Dendritic cell treated with granulocyte-macrophage colony-stimulating factor and Interleukin-4, amounts not matched to agents 40 ng/mL and 50 ng/mL, for 4 days (primary cell): ENCODE data around the gene PKP3.

Experiments used
- H3K27ac Mint-ChIP-seq: one replicate; pipeline ENCODE4 v1.8.0; 2022; ENCODE audit warnings: mild to moderate bottlenecking, mixed read lengths
- H3K27me3 Mint-ChIP-seq: one replicate; pipeline ENCODE4 v1.8.0; 2022; ENCODE audit warnings: mild to moderate bottlenecking, mixed read lengths
- H3K36me3 Mint-ChIP-seq: one replicate; pipeline ENCODE4 v1.8.0; 2022; ENCODE audit warnings: low read depth, mixed read lengths
- H3K4me1 Mint-ChIP-seq: one replicate; pipeline ENCODE4 v1.8.0; 2022; ENCODE audit warnings: low read depth, mixed read lengths
- H3K4me3 Mint-ChIP-seq: one replicate; pipeline ENCODE4 v1.8.0; 2022; ENCODE audit warnings: mild to moderate bottlenecking, moderate library complexity, mixed read lengths
- H3K9me3 Mint-ChIP-seq: one replicate; pipeline ENCODE4 v1.8.0; 2022; ENCODE audit warnings: mixed read lengths
- intact Hi-C: fragments of 100-400 bp; cut with micrococcal nuclease; formaldehyde crosslinking; loops from one replicate; pipeline ENCODE4 v1.15.0; 2022

PKP3 gene

DNA sequence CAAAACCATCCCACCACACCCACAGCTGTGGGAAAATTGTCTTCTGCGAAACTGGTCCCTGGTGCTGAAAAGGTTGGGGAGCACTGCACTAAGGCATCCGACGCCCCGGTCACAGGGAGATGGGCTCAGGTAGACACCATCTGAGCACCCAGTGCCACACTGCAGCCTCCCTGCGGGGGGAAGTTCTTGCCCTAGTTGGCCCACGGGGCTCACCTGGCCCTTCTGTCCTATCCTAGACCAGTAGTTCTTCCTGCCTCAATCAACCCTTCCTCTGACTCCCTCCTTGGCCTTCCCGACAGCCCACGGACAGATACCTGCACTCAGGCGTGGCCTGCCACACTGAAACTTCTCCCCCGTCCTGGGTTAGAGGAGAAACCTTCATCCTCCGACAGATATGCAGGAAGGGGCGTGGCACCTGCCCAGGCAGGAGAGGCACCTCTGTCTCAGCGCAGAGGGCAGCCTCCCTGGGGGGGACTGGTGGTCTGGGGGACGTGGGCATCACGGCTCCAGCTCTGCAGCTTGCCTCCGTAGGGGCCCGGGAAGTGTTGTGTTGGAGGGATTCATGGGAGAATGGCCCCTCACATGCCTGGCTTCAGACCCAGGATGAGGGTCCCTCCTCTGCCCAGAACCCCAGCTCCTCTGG is 43.3 kb downstream of the PKP3 start:
- Mint-ChIP-seq H3K4me1 (no peaks in the 10 kb centered on the region), H3K27me3 (peaks cover 38% of the 10 kb centered on the region), H3K36me3 (no peaks in the 10 kb centered on the region), H3K9me3 (no peaks in the 10 kb centered on the region), H3K4me3 (no peak overlapping the region), H3K27ac (no peak overlapping the region)
- intact Hi-C loops: no loop called here

DNA sequence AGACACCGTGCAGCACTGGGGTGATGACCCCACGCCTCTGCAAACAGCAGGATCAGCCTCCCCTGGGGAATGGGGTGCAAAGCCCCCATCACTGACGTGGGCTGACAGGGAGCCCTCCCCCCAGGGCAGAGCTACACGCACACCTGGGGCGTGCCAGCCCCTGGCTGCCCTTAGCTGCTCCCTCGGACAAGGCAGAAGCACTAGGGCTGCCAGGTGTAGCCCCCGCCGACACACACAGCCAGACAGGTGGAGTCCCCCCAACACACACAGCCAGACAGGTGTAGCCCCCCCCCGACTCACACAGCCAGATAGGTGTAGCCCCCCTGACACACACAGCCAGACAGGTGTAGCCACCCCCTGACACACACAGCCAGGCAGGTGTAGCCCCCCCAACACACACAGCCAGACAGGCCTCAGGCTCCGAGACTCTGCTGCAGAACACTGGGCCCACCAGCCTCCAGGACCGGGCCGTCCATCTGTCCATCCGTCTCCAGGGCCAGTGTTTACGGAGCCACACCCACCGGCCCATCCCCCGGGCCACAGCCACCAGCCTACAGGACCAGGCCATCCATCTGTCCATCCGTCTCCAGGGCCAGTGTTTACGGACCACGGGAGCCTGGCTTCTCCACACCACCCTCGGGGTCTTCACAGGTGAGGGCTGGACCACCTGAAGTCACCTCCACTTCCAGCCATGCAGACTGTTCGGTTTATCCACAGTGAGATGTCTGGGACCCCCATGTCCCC is 44.3 kb downstream of the PKP3 start:
- no peaks in the 10 kb centered on the region for H3K36me3 Mint-ChIP-seq
- intact Hi-C loops: no loop called here
- H3K4me1 Mint-ChIP-seq: no peaks in the 10 kb centered on the region
- H3K4me3 Mint-ChIP-seq: no peak overlapping the region
- H3K27ac Mint-ChIP-seq: no peak overlapping the region
- H3K9me3 Mint-ChIP-seq: no peaks in the 10 kb centered on the region
- H3K27me3 Mint-ChIP-seq: peaks cover 47% of the 10 kb centered on the region

- no peak overlapping the region for H3K4me3 Mint-ChIP-seq
- intact Hi-C loops: no loop called here
These were observed 45.5 kb downstream of the PKP3 start for GRCh38 chr11:439315-440064.

GRCh38 chr11:440065-441042 is 46.3 kb downstream of the PKP3 start:
- H3K27me3 Mint-ChIP-seq: peaks cover 58% of the 10 kb centered on the region
- H3K4me3 Mint-ChIP-seq: no peak overlapping the region
- intact Hi-C loops: no loop called here
- no peaks in the 10 kb centered on the region for H3K9me3 Mint-ChIP-seq
- no peaks in the 10 kb centered on the region for H3K36me3 Mint-ChIP-seq
- H3K27ac Mint-ChIP-seq: peak overlapping the region; percentile 31
- peaks cover 12% of the 10 kb centered on the region for H3K4me1 Mint-ChIP-seq

More at GRCh38 chr11:439315-440064, 45.5 kb downstream of the PKP3 start:
- Mint-ChIP-seq H3K9me3 (no peaks in the 10 kb centered on the region), H3K36me3 (no peaks in the 10 kb centered on the region), H3K27ac (no peak overlapping the region), H3K27me3 (peaks cover 58% of the 10 kb centered on the region), H3K4me1 (peaks cover 12% of the 10 kb centered on the region)

DNA sequence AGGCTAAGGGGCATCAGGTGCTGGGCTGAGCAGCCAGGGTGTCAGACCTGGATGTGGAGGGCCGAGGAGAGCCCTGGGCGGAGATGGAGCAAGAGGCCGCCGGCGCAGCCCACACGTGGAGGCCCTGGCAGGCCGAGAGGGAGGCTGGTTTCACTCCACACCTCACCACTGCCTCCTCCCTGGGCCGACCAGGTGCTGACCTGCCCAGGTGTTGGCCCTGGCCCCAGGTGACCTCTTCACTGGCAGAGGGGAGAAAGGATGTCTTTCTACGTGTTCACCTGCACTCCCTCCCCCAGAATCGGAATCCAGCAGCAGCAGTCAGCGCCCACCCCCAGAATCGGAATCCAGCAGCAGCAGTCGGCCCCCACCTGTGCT is 47.0 kb downstream of the PKP3 start:
- H3K4me1 Mint-ChIP-seq: peaks cover 12% of the 10 kb centered on the region
- peaks cover 62% of the 10 kb centered on the region for H3K27me3 Mint-ChIP-seq
- no peaks in the 10 kb centered on the region for H3K9me3 Mint-ChIP-seq
- no peaks in the 10 kb centered on the region for H3K36me3 Mint-ChIP-seq
- H3K4me3 Mint-ChIP-seq: no peak overlapping the region
- H3K27ac Mint-ChIP-seq: peak overlapping the region; percentile 31
- intact Hi-C loops: no loop called here

DNA sequence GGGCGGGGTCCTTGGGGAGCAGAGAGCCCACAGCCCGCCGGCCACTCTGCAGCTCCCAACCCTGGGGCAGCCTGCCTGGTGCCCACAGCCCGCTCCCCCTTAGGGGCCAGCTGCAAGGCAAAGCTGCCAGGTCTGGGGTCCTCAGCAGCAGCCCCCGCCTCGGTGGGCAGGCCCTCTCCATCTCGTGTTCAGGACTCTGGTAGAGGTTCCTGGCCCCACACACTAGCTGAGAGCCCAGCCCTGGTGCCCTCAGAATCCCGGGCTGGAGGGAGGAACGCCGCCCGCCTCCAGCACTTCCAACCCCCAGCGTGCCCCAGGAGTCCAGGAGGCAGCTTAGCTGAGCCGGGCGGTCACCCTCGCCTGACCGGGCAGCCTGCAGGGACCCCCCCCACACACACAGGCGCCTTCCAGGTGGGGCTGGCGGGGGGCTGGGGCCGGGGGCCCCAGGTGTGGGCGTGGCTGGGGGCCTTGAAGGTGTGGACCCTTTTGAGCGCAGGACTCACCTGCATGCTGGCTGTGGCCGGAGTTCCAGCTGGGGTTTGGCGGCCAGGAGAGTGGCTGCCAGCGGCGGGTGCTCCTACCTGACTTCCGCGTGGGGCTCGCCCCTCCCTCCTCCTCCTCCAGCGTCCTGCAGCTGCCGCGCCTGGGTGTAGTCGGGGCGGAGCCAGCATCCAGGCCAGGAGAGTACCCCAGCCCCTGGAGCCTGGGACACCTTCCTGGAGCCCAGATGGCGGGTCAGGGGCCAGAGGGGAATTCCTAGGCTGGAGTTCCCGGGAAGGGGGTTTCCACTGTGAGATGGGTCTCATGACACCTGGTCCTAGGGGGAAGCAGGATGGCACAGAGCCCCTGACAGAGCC is 47.6 kb downstream of the PKP3 start, which contains the start of gene ANO9:
Gene ANO9, minus strand, starts transcription at position 594 of the 857 bp plus-strand sequence. Its CDS starts 85 bp downstream, at position 509.
- peak within 1 kb of the TSS; percentile 31 for H3K27ac Mint-ChIP-seq
- intact Hi-C loops: no loop called here

GRCh38 chr11:442611-443081 is 48.6 kb downstream of the PKP3 start:
- Mint-ChIP-seq H3K9me3 (no peaks in the 10 kb centered on the region), H3K27me3 (peaks cover 60% of the 10 kb centered on the region)

More for the DNA sequence above, 47.6 kb downstream of the PKP3 start, which contains the start of gene ANO9:
- Mint-ChIP-seq H3K27me3 (peaks cover 62% of the 10 kb centered on the region), H3K36me3 (no peaks in the 10 kb centered on the region), H3K4me3 (no peak within 1 kb of the TSS), H3K9me3 (no peaks in the 10 kb centered on the region), H3K4me1 (peaks cover 12% of the 10 kb centered on the region)

DNA sequence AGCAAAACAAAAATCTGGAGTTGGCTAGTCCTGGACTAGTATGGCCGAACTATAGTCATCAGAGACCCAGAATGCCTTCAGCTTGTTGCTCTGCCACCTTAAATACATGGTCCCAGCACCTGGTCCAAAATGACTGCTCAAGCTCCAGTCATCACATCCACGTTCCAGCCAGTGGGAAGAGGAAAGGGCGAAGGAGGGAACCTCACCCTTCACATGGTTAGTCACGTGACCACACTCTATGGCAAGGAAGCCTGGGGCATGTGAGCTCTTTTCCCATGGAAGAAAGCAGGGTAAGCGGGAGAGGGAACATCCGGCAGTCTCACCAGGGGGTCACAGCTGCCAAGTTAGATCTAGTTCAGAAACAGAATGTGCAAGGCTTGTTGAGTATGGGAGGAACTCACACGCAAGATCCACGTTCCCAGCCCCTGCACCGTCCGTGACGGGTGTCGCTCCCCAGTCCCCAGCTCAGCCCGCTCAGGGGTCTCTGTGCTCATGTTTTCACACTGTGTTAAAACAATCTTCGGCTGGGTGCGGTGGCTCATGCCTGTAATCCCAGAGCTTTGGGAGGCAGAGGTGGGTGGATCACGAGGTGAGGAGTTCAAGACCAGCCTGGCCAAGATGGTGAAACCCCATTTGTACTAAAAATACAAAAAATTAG is 49.7 kb downstream of the PKP3 start:
- H3K27me3 Mint-ChIP-seq: peaks cover 57% of the 10 kb centered on the region
- H3K9me3 Mint-ChIP-seq: no peaks in the 10 kb centered on the region
- intact Hi-C loops: no loop called here
- H3K27ac Mint-ChIP-seq: peak overlapping the region; percentile 45
- H3K36me3 Mint-ChIP-seq: no peaks in the 10 kb centered on the region
- H3K4me3 Mint-ChIP-seq: no peak overlapping the region
- peaks cover 12% of the 10 kb centered on the region for H3K4me1 Mint-ChIP-seq

More at GRCh38 chr11:442611-443081, 48.6 kb downstream of the PKP3 start:
- Mint-ChIP-seq H3K4me3 (no peak overlapping the region), H3K4me1 (peaks cover 12% of the 10 kb centered on the region), H3K36me3 (no peaks in the 10 kb centered on the region), H3K27ac (no peak overlapping the region)
- intact Hi-C loops: no loop called here

- Mint-ChIP-seq H3K27ac (no peak overlapping the region), H3K9me3 (no peaks in the 10 kb centered on the region), H3K4me1 (peaks cover 12% of the 10 kb centered on the region), H3K36me3 (no peaks in the 10 kb centered on the region), H3K4me3 (no peak overlapping the region), H3K27me3 (peaks cover 55% of the 10 kb centered on the region)
- intact Hi-C loops: no loop called here
These were observed 50.6 kb downstream of the PKP3 start for GRCh38 chr11:444396-445144.

DNA sequence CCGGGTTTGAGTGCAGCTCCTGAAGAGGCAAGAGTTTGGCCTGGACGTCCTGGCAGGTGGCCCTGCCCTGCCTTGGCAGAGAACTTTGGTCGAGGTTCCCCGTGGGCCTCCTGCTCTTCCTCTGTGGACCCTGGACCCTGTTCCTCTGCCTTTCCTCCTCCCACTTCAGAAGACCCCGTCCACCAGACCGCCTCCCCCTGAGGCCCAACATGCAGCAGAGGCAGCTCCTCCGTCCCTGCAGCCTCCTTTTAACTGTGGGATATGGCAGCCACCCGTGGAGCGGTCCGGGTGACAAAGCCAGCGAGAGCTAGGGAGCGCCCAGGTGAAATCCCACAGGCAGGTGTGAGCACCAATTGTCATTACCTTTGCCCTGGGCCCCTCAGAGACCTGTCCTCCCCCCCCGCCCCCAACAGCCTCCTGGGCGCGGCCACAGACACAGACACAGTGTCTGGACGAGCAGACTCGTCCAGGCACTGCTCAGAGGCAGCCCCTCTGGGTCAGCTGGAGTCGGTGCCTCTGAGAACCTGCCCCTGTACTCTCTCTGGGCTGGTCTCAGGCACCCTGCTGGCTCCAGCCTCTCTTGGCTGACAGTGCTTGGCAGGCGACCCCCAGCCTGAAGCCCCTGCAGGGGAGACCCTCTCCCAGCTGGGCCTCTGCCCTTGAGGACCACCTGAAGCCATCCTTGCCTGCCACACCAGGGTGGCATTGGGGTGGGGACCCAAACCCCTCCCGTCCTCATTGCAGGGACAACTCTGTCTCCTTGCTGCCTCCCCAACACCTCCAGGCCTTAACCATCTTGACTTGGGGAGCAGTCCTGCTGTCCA is 52.0 kb downstream of the PKP3 start:
- Mint-ChIP-seq H3K4me1 (peaks cover 16% of the 10 kb centered on the region), H3K9me3 (no peaks in the 10 kb centered on the region), H3K4me3 (no peak overlapping the region), H3K27ac (no peak overlapping the region), H3K36me3 (peaks cover 5% of the 10 kb centered on the region), H3K27me3 (peaks cover 41% of the 10 kb centered on the region)
- intact Hi-C loops: no loop called here

DNA sequence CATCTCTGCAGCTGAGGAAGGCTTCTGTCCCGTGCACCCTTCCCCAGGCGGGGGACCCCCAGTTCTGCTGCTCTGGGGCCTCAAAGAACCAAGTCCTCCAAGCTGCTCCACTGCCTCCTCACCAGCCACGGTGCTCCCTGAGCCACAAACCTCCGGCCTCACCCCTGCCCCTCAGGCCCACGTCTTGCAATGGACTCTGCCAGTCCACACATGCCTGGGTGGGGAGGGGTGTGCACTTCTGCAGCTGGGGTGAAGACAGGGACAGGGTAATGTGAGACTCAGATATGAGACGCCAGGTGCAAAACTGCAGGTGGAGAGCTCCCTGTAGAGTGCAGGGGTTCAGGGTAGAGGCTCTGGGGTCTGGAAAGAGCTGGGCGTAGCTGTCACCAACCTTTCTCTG is 52.9 kb downstream of the PKP3 start:
- intact Hi-C loops: no loop called here

More for the DNA sequence above, 52.9 kb downstream of the PKP3 start:
- peaks cover 35% of the 10 kb centered on the region for H3K27me3 Mint-ChIP-seq
- no peak overlapping the region for H3K4me3 Mint-ChIP-seq
- H3K36me3 Mint-ChIP-seq: peaks cover 7% of the 10 kb centered on the region
- no peak overlapping the region for H3K27ac Mint-ChIP-seq
- no peaks in the 10 kb centered on the region for H3K9me3 Mint-ChIP-seq
- H3K4me1 Mint-ChIP-seq: peaks cover 25% of the 10 kb centered on the region
